Duodenal mucosa (tissue), 2 donors: Measurements from ENCODE around the gene RUSF1.
"Not testable (repeated sequence)": the region's sequence is repeated elsewhere in the genome, so short reads cannot be mapped to it uniquely, and the experiment has no call there.

ENCODE experiments used
- H3K27ac ChIP-seq: one replicate; pipeline ENCODE4 v1.7.0; 2013; ENCODE audit warnings: low read depth, low read length
- H3K27me3 ChIP-seq, 2 donors: one replicate each; pipeline ENCODE4 v1.7.0; 2013; ENCODE audit warnings: low read length in 2 of 2, control low read depth in 1 of 2; ENCODE audit not compliant: insufficient read depth in 2 of 2, control insufficient read depth in 1 of 2
- H3K36me3 ChIP-seq, 2 donors: one replicate each; pipeline ENCODE4 v1.7.0; 2013; ENCODE audit warnings: low read length in 2 of 2, control low read depth in 1 of 2; ENCODE audit not compliant: insufficient read depth in 2 of 2, control insufficient read depth in 1 of 2
- H3K4me1 ChIP-seq, 2 donors: one replicate each; pipeline ENCODE4 v1.7.0; 2013; ENCODE audit warnings: low read length in 2 of 2, control low read depth in 1 of 2; ENCODE audit not compliant: insufficient read depth in 2 of 2, control insufficient read depth in 1 of 2
- H3K4me3 ChIP-seq, 2 donors: one replicate each; pipeline ENCODE4 v1.7.0; 2013; ENCODE audit warnings: low read length in 2 of 2, low read depth in 1 of 2
- H3K9ac ChIP-seq, 2 donors: one replicate each; pipeline ENCODE4 v1.7.0; 2013; ENCODE audit warnings: low read length in 2 of 2, low read depth in 1 of 2
- H3K9me3 ChIP-seq, 2 donors: one replicate each; pipeline ENCODE4 v1.7.0; 2013; ENCODE audit warnings: low read length in 2 of 2, control low read depth in 1 of 2; ENCODE audit not compliant: control insufficient read depth in 1 of 2

RUSF1 gene

GRCh38 chr16:31530405-31530804 is 22.2 kb upstream of the RUSF1 start:
- no peak overlapping the region for H3K9ac ChIP-seq
- no peaks in the 10 kb centered on the region for H3K36me3 ChIP-seq
- H3K4me3 ChIP-seq = no peak overlapping the region
- no peaks in the 10 kb centered on the region for H3K9me3 ChIP-seq
- H3K27ac ChIP-seq = no peak overlapping the region
- peaks cover 0 to 5% of the 10 kb centered on the region in 2 donors for H3K4me1 ChIP-seq
- H3K27me3 ChIP-seq = peaks cover 27 to 34% of the 10 kb centered on the region in 2 donors

GRCh38 chr16:31529937-31530312 is 21.7 kb upstream of the RUSF1 start:
- Histone ChIP-seq H3K27me3 (peaks cover 27 to 34% of the 10 kb centered on the region in 2 donors), H3K4me1 (peaks cover 0 to 5% of the 10 kb centered on the region in 2 donors), H3K9ac (no peak overlapping the region), H3K9me3 (no peaks in the 10 kb centered on the region), H3K27ac (no peak overlapping the region), H3K4me3 (peak overlapping the region; percentile 15 to 36), H3K36me3 (no peaks in the 10 kb centered on the region)

- peaks cover 0 to 5% of the 10 kb centered on the region in 2 donors for H3K4me1 ChIP-seq
- peaks cover 27 to 34% of the 10 kb centered on the region in 2 donors for H3K27me3 ChIP-seq
- H3K4me3 ChIP-seq = peak overlapping the region; percentile 32 to 36
- no peak overlapping the region for H3K27ac ChIP-seq
- H3K9me3 ChIP-seq = no peaks in the 10 kb centered on the region
- H3K36me3 ChIP-seq = no peaks in the 10 kb centered on the region
- no peak overlapping the region for H3K9ac ChIP-seq
These were observed 21.1 kb upstream of the RUSF1 start for GRCh38 chr16:31529108-31529936.

GRCh38 chr16:31528523-31529107 is 20.4 kb upstream of the RUSF1 start:
- Histone ChIP-seq H3K27me3 (peaks cover 27 to 34% of the 10 kb centered on the region in 2 donors), H3K9me3 (no peaks in the 10 kb centered on the region), H3K36me3 (no peaks in the 10 kb centered on the region), H3K9ac (no peak overlapping the region), H3K27ac (no peak overlapping the region), H3K4me1 (peaks cover 0 to 5% of the 10 kb centered on the region in 2 donors), H3K4me3 (peak overlapping the region in 1 of 2 donors; percentile 16)

- peak within 1 kb of the TSS in 1 of 2 donors; percentile 16 for H3K4me3 ChIP-seq
- no peaks in the 10 kb centered on the region for H3K36me3 ChIP-seq
- no peaks in the 10 kb centered on the region for H3K9me3 ChIP-seq
- peaks cover 0 to 5% of the 10 kb centered on the region in 2 donors for H3K4me1 ChIP-seq
- H3K9ac ChIP-seq = no peak within 1 kb of the TSS
- no peak within 1 kb of the TSS for H3K27ac ChIP-seq
- peaks cover 27 to 34% of the 10 kb centered on the region in 2 donors for H3K27me3 ChIP-seq
These were observed 19.6 kb upstream of the RUSF1 start, which contains the start of gene AHSP for GRCh38 chr16:31527734-31528274. Gene AHSP (plus strand): TSS chr16:31527900. CDS start chr16:31528140, 240 bp downstream.

GRCh38 chr16:31525113-31525512 is 16.9 kb upstream of the RUSF1 start:
- H3K4me3 ChIP-seq = no peak overlapping the region
- no peak overlapping the region for H3K9ac ChIP-seq
- peaks cover 0 to 5% of the 10 kb centered on the region in 2 donors for H3K4me1 ChIP-seq
- peaks cover 22 to 24% of the 10 kb centered on the region in 2 donors for H3K27me3 ChIP-seq
- no peak overlapping the region for H3K27ac ChIP-seq
- H3K36me3 ChIP-seq = no peaks in the 10 kb centered on the region
- no peaks in the 10 kb centered on the region for H3K9me3 ChIP-seq

GRCh38 chr16:31523768-31524167 is 15.6 kb upstream of the RUSF1 start:
- H3K9me3 ChIP-seq, H3K36me3 ChIP-seq, H3K9ac ChIP-seq, H3K4me1 ChIP-seq, H3K27ac ChIP-seq, H3K4me3 ChIP-seq: not testable (repeated sequence)
- peaks cover 13 to 14% of the 10 kb centered on the region in 2 donors for H3K27me3 ChIP-seq

- no peaks in the 10 kb centered on the region for H3K36me3 ChIP-seq
- no peaks in the 10 kb centered on the region for H3K4me1 ChIP-seq
- H3K4me3 ChIP-seq = no peak overlapping the region
- H3K27me3 ChIP-seq = no peaks in the 10 kb centered on the region
- no peak overlapping the region for H3K9ac ChIP-seq
- no peak overlapping the region for H3K27ac ChIP-seq
- H3K9me3 ChIP-seq = no peaks in the 10 kb centered on the region
These were observed 13.9 kb upstream of the RUSF1 start for GRCh38 chr16:31522071-31522470.

GRCh38 chr16:31521368-31521767 is 13.2 kb upstream of the RUSF1 start:
- H3K9ac ChIP-seq = no peak overlapping the region
- no peaks in the 10 kb centered on the region for H3K36me3 ChIP-seq
- no peaks in the 10 kb centered on the region for H3K4me1 ChIP-seq
- H3K9me3 ChIP-seq = no peaks in the 10 kb centered on the region
- no peaks in the 10 kb centered on the region for H3K27me3 ChIP-seq
- no peak overlapping the region for H3K27ac ChIP-seq
- H3K4me3 ChIP-seq = no peak overlapping the region

GRCh38 chr16:31519759-31520431 is 11.7 kb upstream of the RUSF1 start:
- H3K9ac ChIP-seq = no peak overlapping the region
- no peaks in the 10 kb centered on the region for H3K27me3 ChIP-seq
- no peaks in the 10 kb centered on the region for H3K9me3 ChIP-seq
- H3K27ac ChIP-seq = no peak overlapping the region
- H3K4me1 ChIP-seq = no peaks in the 10 kb centered on the region
- H3K4me3 ChIP-seq = no peak overlapping the region
- H3K36me3 ChIP-seq = no peaks in the 10 kb centered on the region
